ENCODE data around the gene MYOF.
"Not testable (repeated sequence)": the region's sequence is repeated elsewhere in the genome, so short reads cannot be mapped to it uniquely, and the experiment has no call there.

Gene MYOF

GRCh38 chr10:93319896-93320295 lies 162.2 kb downstream of the MYOF start (continued):
- TF ChIP-seq TCF4 (CRISPR knock-in tag; IDR thresholded peaks at IDR 0.05; ENCODE audit: borderline replicate concordance), result peak; percentile 39; the same call in 1 of the 2 replicates
- no peak for TF ChIP-seq OSR1 (CRISPR knock-in tag; IDR thresholded peaks at IDR 0.05)
- no peak for TF ChIP-seq ZC3H10 (CRISPR knock-in tag; IDR thresholded peaks at IDR 0.05)

DNA sequence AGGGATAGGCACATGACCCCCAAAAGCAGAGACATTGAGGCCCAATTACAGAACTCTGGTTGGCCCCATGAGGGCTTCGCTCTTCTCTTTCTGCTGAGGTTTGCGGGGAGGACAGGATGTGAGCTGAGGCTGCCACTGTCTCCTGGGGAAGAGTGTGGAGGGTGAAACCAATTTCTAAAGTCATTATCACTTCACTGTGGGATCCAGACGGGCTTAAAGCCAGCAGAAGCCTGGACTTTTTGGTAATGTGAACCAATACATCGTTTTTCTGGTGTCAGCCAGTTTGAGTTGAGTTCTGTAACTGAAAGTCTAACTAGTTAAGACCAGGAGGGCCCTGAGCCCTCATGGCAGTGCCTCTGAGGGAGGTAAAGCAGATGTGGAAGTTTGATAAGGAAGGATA lies 163.0 kb downstream of the MYOF start:
- no peak for TF ChIP-seq CSRNP3 (CRISPR knock-in tag; IDR thresholded peaks at IDR 0.05)
- no peak for TF ChIP-seq ZC3H10 (CRISPR knock-in tag; IDR thresholded peaks at IDR 0.05)
- no peak for ATAC-seq

- TF ChIP-seq OSR1 (CRISPR knock-in tag; IDR thresholded peaks at IDR 0.05), result no peak
- TF ChIP-seq ARNTL (CRISPR knock-in tag; IDR thresholded peaks at IDR 0.05; ENCODE audit: borderline replicate concordance, low read depth), result no peak
- TF ChIP-seq, protein P1, sequence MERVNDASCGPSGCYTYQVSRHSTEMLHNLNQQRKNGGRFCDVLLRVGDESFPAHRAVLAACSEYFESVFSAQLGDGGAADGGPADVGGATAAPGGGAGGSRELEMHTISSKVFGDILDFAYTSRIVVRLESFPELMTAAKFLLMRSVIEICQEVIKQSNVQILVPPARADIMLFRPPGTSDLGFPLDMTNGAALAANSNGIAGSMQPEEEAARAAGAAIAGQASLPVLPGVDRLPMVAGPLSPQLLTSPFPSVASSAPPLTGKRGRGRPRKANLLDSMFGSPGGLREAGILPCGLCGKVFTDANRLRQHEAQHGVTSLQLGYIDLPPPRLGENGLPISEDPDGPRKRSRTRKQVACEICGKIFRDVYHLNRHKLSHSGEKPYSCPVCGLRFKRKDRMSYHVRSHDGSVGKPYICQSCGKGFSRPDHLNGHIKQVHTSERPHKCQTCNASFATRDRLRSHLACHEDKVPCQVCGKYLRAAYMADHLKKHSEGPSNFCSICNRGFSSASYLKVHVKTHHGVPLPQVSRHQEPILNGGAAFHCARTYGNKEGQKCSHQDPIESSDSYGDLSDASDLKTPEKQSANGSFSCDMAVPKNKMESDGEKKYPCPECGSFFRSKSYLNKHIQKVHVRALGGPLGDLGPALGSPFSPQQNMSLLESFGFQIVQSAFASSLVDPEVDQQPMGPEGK (CRISPR knock-in tag; IDR thresholded peaks at IDR 0.05; ENCODE audit: borderline replicate concordance), result no peak
- ATAC-seq, result no peak
Measured at GRCh38 chr10:93315246-93315645, 166.9 kb downstream of the MYOF start.

GRCh38 chr10:93314656-93315055 lies 167.5 kb downstream of the MYOF start:
- not testable (repeated sequence) for ATAC-seq

- TF ChIP-seq ISL1 (CRISPR knock-in tag; IDR thresholded peaks at IDR 0.05) (no peak), OSR1 (CRISPR knock-in tag; IDR thresholded peaks at IDR 0.05) (no peak), BACH2 (CRISPR knock-in tag; IDR thresholded peaks at IDR 0.05; ENCODE audit: borderline replicate concordance) (no peak), POU6F1 (CRISPR knock-in tag; IDR thresholded peaks at IDR 0.05; ENCODE audit: borderline replicate concordance, low read depth) (no peak), SNAI2 (CRISPR knock-in tag; IDR thresholded peaks at IDR 0.05) (no peak), TOX (CRISPR knock-in tag; IDR thresholded peaks at IDR 0.05; ENCODE audit: borderline replicate concordance) (no peak), ZFP3 (CRISPR knock-in tag; IDR thresholded peaks at IDR 0.05) (no peak), ZNF70 (CRISPR knock-in tag; IDR thresholded peaks at IDR 0.05) (no peak), ZFP30 (CRISPR knock-in tag; IDR thresholded peaks at IDR 0.05) (no peak)
- ATAC-seq, result no peak
Measured at GRCh38 chr10:93313798-93314197, 168.3 kb downstream of the MYOF start.

DNA sequence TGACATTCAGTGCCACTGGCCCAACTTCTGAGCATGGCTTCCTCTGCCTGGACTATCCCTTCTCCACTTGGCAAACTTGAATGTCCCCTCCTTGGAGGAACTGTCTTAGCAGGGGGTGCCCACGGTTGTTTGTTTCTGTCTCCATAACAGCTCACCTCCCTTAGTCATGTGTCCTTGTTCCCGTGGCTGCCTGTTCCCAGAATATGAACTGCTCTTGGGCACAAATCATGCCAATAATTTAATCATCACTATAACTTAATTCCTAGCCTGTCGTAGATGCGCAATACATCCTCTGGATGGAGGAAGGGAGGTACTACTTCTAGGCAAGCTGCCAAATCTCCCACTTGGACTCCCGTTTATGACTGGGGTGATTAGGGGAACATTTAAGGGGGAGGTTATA lies 173.1 kb downstream of the MYOF start:
- peak; percentile 74 for ATAC-seq
- TF ChIP-seq SNAI2 (CRISPR knock-in tag; IDR thresholded peaks at IDR 0.05) (no peak), POU6F1 (CRISPR knock-in tag; IDR thresholded peaks at IDR 0.05; ENCODE audit: borderline replicate concordance, low read depth) (no peak), RARB (CRISPR knock-in tag; IDR thresholded peaks at IDR 0.05) (no peak), CSDC2 (CRISPR knock-in tag; IDR thresholded peaks at IDR 0.05) (0 out of 2 replicates have a peak, but pooled peaks have one; percentile 50), CREB5 (CRISPR knock-in tag; IDR thresholded peaks at IDR 0.05; ENCODE audit: low read depth) (no peak), OSR1 (CRISPR knock-in tag; IDR thresholded peaks at IDR 0.05) (no peak), ZFP3 (CRISPR knock-in tag; IDR thresholded peaks at IDR 0.05) (0 out of 2 replicates have a peak, but pooled peaks have one; percentile 27), ISL1 (CRISPR knock-in tag; IDR thresholded peaks at IDR 0.05) (peak; percentile 59), ZNF70 (CRISPR knock-in tag; IDR thresholded peaks at IDR 0.05) (0 out of 2 replicates have a peak, but pooled peaks have one; percentile 20), ARNTL (CRISPR knock-in tag; IDR thresholded peaks at IDR 0.05; ENCODE audit: borderline replicate concordance, low read depth) (no peak), ZNF8 (CRISPR knock-in tag; IDR thresholded peaks at IDR 0.05) (no peak)
- TF ChIP-seq, protein P2, sequence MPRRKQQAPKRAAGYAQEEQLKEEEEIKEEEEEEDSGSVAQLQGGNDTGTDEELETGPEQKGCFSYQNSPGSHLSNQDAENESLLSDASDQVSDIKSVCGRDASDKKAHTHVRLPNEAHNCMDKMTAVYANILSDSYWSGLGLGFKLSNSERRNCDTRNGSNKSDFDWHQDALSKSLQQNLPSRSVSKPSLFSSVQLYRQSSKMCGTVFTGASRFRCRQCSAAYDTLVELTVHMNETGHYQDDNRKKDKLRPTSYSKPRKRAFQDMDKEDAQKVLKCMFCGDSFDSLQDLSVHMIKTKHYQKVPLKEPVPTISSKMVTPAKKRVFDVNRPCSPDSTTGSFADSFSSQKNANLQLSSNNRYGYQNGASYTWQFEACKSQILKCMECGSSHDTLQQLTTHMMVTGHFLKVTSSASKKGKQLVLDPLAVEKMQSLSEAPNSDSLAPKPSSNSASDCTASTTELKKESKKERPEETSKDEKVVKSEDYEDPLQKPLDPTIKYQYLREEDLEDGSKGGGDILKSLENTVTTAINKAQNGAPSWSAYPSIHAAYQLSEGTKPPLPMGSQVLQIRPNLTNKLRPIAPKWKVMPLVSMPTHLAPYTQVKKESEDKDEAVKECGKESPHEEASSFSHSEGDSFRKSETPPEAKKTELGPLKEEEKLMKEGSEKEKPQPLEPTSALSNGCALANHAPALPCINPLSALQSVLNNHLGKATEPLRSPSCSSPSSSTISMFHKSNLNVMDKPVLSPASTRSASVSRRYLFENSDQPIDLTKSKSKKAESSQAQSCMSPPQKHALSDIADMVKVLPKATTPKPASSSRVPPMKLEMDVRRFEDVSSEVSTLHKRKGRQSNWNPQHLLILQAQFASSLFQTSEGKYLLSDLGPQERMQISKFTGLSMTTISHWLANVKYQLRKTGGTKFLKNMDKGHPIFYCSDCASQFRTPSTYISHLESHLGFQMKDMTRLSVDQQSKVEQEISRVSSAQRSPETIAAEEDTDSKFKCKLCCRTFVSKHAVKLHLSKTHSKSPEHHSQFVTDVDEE (CRISPR knock-in tag; IDR thresholded peaks at IDR 0.05), result 0 out of 2 replicates have a peak, but pooled peaks have one; percentile 22
- TF ChIP-seq, protein P1 (CRISPR knock-in tag; IDR thresholded peaks at IDR 0.05; ENCODE audit: borderline replicate concordance), result 0 out of 2 replicates have a peak, but pooled peaks have one; percentile 47

Measured in SK-N-SH treated with all-trans-retinoic acid at 6 μM for 48 hours (cell line).